K562 (cell line): ENCODE data around the gene PODN. TPM values are rescaled to one million over a fixed set of nuclear protein-coding genes. Genes with fewer than 3 reads are reported as not detected.

ENCODE experiments used
- ARID3B ChIP-seq: fragments of 250-450 bp; sonication (Bioruptor Pico); IDR thresholded peaks from 2 replicates; pipeline ENCODE4 v1.4.0; 2020; ENCODE audit warnings: borderline replicate concordance
- ATF1 ChIP-seq, 2 experiments: fragments of 450-650 bp in 1 of 2; IDR thresholded peaks; 2 replicates each; pipeline ENCODE4 v1.6.1; 2016; ENCODE audit warnings: missing compliant biosample characterization in 1 of 2, missing genetic modification characterization in 1 of 2
- CBFB ChIP-seq: sonication (generic); formaldehyde crosslinking; IDR thresholded peaks from 2 replicates; pipeline ENCODE4 v1.4.0; 2020; ENCODE audit warnings: mild to moderate bottlenecking, missing genetic modification reagents
- DMBX1 ChIP-seq: fragments of 250-450 bp; sonication (Bioruptor Pico); IDR thresholded peaks from 2 replicates; pipeline ENCODE4 v1.8.0; 2022; ENCODE audit warnings: inconsistent platforms, mild to moderate bottlenecking, moderate library complexity, borderline replicate concordance
- EWSR1 ChIP-seq: fragments of 450-650 bp; IDR thresholded peaks from 2 replicates; pipeline ENCODE4 v1.6.1; 2018; ENCODE audit warnings: borderline replicate concordance, mild to moderate bottlenecking, low read depth, moderate library complexity; ENCODE audit not compliant: partially characterized antibody
- POLR2G ChIP-seq: fragments of 200-400 bp; formaldehyde crosslinking; IDR thresholded peaks from 2 replicates; pipeline ENCODE4 v1.6.1; 2017; ENCODE audit warnings: low read depth, mild to moderate bottlenecking, antibody characterized with exemption, low read length, moderate library complexity
- SAFB2 ChIP-seq: fragments of 200-400 bp; formaldehyde crosslinking; IDR thresholded peaks from 2 replicates; pipeline ENCODE4 v1.6.1; 2018; ENCODE audit warnings: borderline replicate concordance, low read length, low read depth, moderate library complexity; ENCODE audit not compliant: severe bottlenecking
- TARDBP ChIP-seq: fragments of 450-650 bp; IDR thresholded peaks from 2 replicates; pipeline ENCODE4 v1.6.1; 2016
- ZNF143 ChIP-seq: sonication (generic); formaldehyde crosslinking; IDR thresholded peaks from 2 replicates; pipeline ENCODE4 v1.9.0; 2022; ENCODE audit warnings: mild to moderate bottlenecking, missing genetic modification reagents
- polyA plus RNA-seq, 8 experiments: library from polyadenylated mRNA; depleted of rRNA in 4 of 8; stranded (reverse) in 5 of 8; unstranded in 3 of 8; fragments of >200 nt; fragmentation: Nextera tagmentation in 2 of 8; fragmentation: Illumina TruSeq in 1 of 8; extraction: Ambion mirVana in 2 of 8; extraction: Trizol in 1 of 8; gene quantifications; 2 replicates each; pipeline versions ENCODE4 v1.2.1 to v1.2.3, GENCODE V29; 2011 to 2014; ENCODE audit warnings: inconsistent platforms in 1 of 8, missing spikeins in 1 of 8
- total RNA-seq, 7 experiments: library from RNA; depleted of rRNA in 6 of 7; stranded (reverse); fragments of >200 nt in 6 of 7; fragmentation: Illumina TruSeq in 2 of 7; extraction: Trizol in 2 of 7; gene quantifications; 2 replicates each; pipeline versions ENCODE4 v1.2.1 to v1.2.3, GENCODE V29; 2011 to 2021; ENCODE audit warnings: low replicate concordance in 1 of 7
- TF ChIP-seq, protein P1 (sequence below): fragments of 200-800 bp; sonication (Bioruptor generic); IDR thresholded peaks from 2 replicates; pipeline ENCODE4 v1.6.1; 2016; ENCODE audit warnings: missing genetic modification characterization, missing compliant biosample characterization
- TF ChIP-seq, protein P2 (sequence below), 2 experiments: fragments of 200-800 bp in 1 of 2; sonication (Bioruptor generic) in 1 of 2; sonication (generic) in 1 of 2; formaldehyde crosslinking in 1 of 2; IDR thresholded peaks in 1 of 2; conservative IDR thresholded peaks in 1 of 2; 2 replicates each; pipeline versions ENCODE4 v1.5.0 to v1.6.1; 2016 to 2020; ENCODE audit warnings: missing compliant biosample characterization in 1 of 2, missing genetic modification characterization in 1 of 2, missing genetic modification reagents in 1 of 2
- TF ChIP-seq, protein P3 (sequence below): IDR thresholded peaks from 2 replicates; pipeline ENCODE4 v1.6.1; 2012; ENCODE audit warnings: low read depth, low read length, improper control_type of control experiment, borderline replicate concordance
- TF ChIP-seq, protein P4 (sequence below): sonication (generic); formaldehyde crosslinking; IDR thresholded peaks from 2 replicates; pipeline ENCODE4 v1.9.0; 2022; ENCODE audit warnings: mild to moderate bottlenecking, missing genetic modification reagents
- TF ChIP-seq, protein P5 (sequence below): fragments of 450-650 bp; formaldehyde crosslinking; IDR thresholded peaks from 2 replicates; pipeline ENCODE4 v1.4.0; 2020; ENCODE audit warnings: mild to moderate bottlenecking, moderate library complexity

PODN gene
- total and polyA plus RNA-seq, 9 of the 15 experiments (the other 6 are each of a cell fraction or from before 2014, with no cell fraction given), result not detected

GRCh38 chr1:53046930-53047329 lies 15.1 kb upstream of the PODN start (continued):
- TF ChIP-seq DMBX1, result peak; percentile 66; the same call in 1 of the 2 replicates
- TF ChIP-seq POLR2G, result no peak
- TF ChIP-seq, protein P1, sequence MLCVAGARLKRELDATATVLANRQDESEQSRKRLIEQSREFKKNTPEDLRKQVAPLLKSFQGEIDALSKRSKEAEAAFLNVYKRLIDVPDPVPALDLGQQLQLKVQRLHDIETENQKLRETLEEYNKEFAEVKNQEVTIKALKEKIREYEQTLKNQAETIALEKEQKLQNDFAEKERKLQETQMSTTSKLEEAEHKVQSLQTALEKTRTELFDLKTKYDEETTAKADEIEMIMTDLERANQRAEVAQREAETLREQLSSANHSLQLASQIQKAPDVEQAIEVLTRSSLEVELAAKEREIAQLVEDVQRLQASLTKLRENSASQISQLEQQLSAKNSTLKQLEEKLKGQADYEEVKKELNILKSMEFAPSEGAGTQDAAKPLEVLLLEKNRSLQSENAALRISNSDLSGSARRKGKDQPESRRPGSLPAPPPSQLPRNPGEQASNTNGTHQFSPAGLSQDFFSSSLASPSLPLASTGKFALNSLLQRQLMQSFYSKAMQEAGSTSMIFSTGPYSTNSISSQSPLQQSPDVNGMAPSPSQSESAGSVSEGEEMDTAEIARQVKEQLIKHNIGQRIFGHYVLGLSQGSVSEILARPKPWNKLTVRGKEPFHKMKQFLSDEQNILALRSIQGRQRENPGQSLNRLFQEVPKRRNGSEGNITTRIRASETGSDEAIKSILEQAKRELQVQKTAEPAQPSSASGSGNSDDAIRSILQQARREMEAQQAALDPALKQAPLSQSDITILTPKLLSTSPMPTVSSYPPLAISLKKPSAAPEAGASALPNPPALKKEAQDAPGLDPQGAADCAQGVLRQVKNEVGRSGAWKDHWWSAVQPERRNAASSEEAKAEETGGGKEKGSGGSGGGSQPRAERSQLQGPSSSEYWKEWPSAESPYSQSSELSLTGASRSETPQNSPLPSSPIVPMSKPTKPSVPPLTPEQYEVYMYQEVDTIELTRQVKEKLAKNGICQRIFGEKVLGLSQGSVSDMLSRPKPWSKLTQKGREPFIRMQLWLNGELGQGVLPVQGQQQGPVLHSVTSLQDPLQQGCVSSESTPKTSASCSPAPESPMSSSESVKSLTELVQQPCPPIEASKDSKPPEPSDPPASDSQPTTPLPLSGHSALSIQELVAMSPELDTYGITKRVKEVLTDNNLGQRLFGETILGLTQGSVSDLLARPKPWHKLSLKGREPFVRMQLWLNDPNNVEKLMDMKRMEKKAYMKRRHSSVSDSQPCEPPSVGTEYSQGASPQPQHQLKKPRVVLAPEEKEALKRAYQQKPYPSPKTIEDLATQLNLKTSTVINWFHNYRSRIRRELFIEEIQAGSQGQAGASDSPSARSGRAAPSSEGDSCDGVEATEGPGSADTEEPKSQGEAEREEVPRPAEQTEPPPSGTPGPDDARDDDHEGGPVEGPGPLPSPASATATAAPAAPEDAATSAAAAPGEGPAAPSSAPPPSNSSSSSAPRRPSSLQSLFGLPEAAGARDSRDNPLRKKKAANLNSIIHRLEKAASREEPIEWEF (CRISPR knock-in tag), result no peak
- TF ChIP-seq, protein P2, sequence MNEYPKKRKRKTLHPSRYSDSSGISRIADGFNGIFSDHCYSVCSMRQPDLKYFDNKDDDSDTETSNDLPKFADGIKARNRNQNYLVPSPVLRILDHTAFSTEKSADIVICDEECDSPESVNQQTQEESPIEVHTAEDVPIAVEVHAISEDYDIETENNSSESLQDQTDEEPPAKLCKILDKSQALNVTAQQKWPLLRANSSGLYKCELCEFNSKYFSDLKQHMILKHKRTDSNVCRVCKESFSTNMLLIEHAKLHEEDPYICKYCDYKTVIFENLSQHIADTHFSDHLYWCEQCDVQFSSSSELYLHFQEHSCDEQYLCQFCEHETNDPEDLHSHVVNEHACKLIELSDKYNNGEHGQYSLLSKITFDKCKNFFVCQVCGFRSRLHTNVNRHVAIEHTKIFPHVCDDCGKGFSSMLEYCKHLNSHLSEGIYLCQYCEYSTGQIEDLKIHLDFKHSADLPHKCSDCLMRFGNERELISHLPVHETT (CRISPR knock-in tag; conservative IDR thresholded peaks at IDR 0.05 in 1 of 2, IDR thresholded peaks at IDR 0.05 in 1 of 2), result 0 out of 4 replicates have a peak, but pooled peaks of 1 of the 2 experiments have one; percentile 32
- TF ChIP-seq, protein P3, sequence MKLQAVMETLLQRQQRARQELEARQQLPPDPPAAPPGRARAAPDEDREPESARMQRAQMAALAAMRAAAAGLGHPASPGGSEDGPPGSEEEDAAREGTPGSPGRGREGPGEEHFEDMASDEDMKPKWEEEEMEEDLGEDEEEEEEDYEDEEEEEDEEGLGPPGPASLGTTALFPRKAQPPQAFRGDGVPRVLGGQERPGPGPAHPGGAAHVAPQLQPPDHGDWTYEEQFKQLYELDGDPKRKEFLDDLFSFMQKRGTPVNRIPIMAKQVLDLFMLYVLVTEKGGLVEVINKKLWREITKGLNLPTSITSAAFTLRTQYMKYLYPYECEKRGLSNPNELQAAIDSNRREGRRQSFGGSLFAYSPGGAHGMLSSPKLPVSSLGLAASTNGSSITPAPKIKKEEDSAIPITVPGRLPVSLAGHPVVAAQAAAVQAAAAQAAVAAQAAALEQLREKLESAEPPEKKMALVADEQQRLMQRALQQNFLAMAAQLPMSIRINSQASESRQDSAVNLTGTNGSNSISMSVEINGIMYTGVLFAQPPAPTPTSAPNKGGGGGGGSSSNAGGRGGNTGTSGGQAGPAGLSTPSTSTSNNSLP, result no peak
- TF ChIP-seq ZNF143, result no peak
- no peak for TF ChIP-seq CBFB (CRISPR knock-in tag)
- TF ChIP-seq EWSR1, result no peak
- no peak for TF ChIP-seq ARID3B (CRISPR knock-in tag)
- no peak for TF ChIP-seq TARDBP
- no peak for TF ChIP-seq SAFB2
- TF ChIP-seq ATF1 (CRISPR knock-in tag; IDR thresholded peaks at IDR 0.05), result no peak
- TF ChIP-seq ATF1 (tag; IDR thresholded peaks at IDR 0.05), result no peak
- TF ChIP-seq, protein P4, sequence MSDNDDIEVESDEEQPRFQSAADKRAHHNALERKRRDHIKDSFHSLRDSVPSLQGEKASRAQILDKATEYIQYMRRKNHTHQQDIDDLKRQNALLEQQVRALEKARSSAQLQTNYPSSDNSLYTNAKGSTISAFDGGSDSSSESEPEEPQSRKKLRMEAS, result peak; percentile 77
- TF ChIP-seq, protein P5, sequence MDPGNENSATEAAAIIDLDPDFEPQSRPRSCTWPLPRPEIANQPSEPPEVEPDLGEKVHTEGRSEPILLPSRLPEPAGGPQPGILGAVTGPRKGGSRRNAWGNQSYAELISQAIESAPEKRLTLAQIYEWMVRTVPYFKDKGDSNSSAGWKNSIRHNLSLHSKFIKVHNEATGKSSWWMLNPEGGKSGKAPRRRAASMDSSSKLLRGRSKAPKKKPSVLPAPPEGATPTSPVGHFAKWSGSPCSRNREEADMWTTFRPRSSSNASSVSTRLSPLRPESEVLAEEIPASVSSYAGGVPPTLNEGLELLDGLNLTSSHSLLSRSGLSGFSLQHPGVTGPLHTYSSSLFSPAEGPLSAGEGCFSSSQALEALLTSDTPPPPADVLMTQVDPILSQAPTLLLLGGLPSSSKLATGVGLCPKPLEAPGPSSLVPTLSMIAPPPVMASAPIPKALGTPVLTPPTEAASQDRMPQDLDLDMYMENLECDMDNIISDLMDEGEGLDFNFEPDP, result no peak
